Kidney glomerular epithelial cell (primary cell): ENCODE results near the gene SAMD13.

Experiments
- DNase-seq: peaks from one replicate; lab custom pipeline; 2025; lab: John Stamatoyannopoulos, UW

Gene SAMD13

GRCh38 chr1:84301004-84301784 is at the start of gene SAMD13:
SAMD13 (plus strand) TSS chr1:84301708; CDS start chr1:84303235, 1,527 bp downstream.
- DNase-seq, result peak; percentile 76

- peak; percentile 12 for DNase-seq
Measured at GRCh38 chr1:84253036-84253435, 48.5 kb upstream of the SAMD13 start.

GRCh38 chr1:84253891-84254290 is 47.6 kb upstream of the SAMD13 start:
- DNase-seq, result peak; percentile 82

GRCh38 chr1:84254703-84255238 is 46.7 kb upstream of the SAMD13 start:
- DNase-seq, result no peak

GRCh38 chr1:84255582-84255981 is 45.9 kb upstream of the SAMD13 start:
- no peak for DNase-seq

- DNase-seq, result no peak
Measured at GRCh38 chr1:84257617-84258016, 43.9 kb upstream of the SAMD13 start.

- no peak for DNase-seq
Measured at GRCh38 chr1:84259376-84259775, 42.1 kb upstream of the SAMD13 start.

GRCh38 chr1:84259989-84260388 is 41.5 kb upstream of the SAMD13 start:
- DNase-seq, result no peak

- DNase-seq, result no peak
Measured at GRCh38 chr1:84260852-84261518, 40.5 kb upstream of the SAMD13 start.

- DNase-seq, result no peak
Measured at GRCh38 chr1:84264961-84265360, 36.5 kb upstream of the SAMD13 start.

- DNase-seq, result no peak
Measured at GRCh38 chr1:84265867-84266266, 35.6 kb upstream of the SAMD13 start.

GRCh38 chr1:84266748-84267147 is 34.8 kb upstream of the SAMD13 start:
- no peak for DNase-seq

- no peak for DNase-seq
Measured at GRCh38 chr1:84267476-84267875, 34.0 kb upstream of the SAMD13 start.

- DNase-seq, result no peak
Measured at GRCh38 chr1:84268346-84268745, 33.2 kb upstream of the SAMD13 start.

GRCh38 chr1:84269306-84269705 is 32.2 kb upstream of the SAMD13 start:
- peak; percentile 18 for DNase-seq

GRCh38 chr1:84271441-84272151 is 29.9 kb upstream of the SAMD13 start:
- peak; percentile 47 for DNase-seq

GRCh38 chr1:84272401-84272800 is 29.1 kb upstream of the SAMD13 start:
- DNase-seq, result no peak

- DNase-seq, result no peak
Measured at GRCh38 chr1:84277343-84278059, 24.0 kb upstream of the SAMD13 start.

GRCh38 chr1:84278905-84279304 is 22.6 kb upstream of the SAMD13 start:
- DNase-seq, result no peak

GRCh38 chr1:84280912-84281311 is 20.6 kb upstream of the SAMD13 start:
- no peak for DNase-seq

- DNase-seq, result no peak
Measured at GRCh38 chr1:84282780-84283333, 18.7 kb upstream of the SAMD13 start.

- DNase-seq, result no peak
Measured at GRCh38 chr1:84283381-84283780, 18.1 kb upstream of the SAMD13 start.
